Lower leg skin (tissue), 3 donors: ENCODE results near the gene RCOR1.

Experiments used
- POLR2A ChIP-seq, 2 donors: fragments of 450-650 bp; IDR thresholded peaks; one replicate each; pipeline ENCODE4 v1.6.1; 2016 to 2017; ENCODE audit warnings: antibody characterized with exemption in 2 of 2, mild to moderate bottlenecking in 1 of 2, moderate library complexity in 1 of 2
- TF ChIP-seq, protein P1 (sequence below), 3 donors: fragments of 450-650 bp; IDR thresholded peaks; one replicate each; pipeline ENCODE4 v1.5.1; 2016; ENCODE audit warnings: antibody characterized with exemption in 3 of 3, mild to moderate bottlenecking in 3 of 3, moderate library complexity in 2 of 3

DNA sequence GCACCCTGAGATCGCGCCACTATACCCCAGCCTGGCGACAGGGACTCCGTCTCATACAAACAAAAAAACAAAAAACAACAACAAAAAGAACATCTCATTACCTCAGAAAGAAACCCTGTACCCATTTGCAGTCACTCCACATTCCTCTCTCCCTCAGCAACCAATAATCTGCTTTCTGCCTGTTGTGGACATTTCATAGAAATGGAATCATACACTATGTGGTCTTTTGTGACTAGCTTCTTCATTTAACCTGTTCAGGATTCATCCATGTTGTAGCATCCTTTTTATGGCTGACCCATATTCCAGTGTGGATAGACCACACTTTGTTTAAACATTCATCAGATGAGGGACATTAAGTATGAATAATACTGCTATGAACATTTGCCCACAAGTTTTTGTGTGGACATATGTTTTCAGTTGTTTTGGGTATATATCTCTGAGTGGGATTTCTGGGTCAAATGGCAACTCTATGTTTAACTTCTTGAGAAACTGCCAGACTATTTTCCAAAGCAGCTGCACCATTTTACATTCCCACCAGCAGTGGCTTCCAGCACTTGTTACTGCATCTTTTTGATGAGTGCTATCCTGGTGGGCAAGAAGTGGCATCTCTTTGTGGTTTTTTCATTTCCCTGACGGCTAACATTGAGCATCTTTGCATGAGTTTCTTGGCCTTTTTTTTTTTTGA is 5.9 kb upstream of the RCOR1 start:
- TF ChIP-seq, protein P1, sequence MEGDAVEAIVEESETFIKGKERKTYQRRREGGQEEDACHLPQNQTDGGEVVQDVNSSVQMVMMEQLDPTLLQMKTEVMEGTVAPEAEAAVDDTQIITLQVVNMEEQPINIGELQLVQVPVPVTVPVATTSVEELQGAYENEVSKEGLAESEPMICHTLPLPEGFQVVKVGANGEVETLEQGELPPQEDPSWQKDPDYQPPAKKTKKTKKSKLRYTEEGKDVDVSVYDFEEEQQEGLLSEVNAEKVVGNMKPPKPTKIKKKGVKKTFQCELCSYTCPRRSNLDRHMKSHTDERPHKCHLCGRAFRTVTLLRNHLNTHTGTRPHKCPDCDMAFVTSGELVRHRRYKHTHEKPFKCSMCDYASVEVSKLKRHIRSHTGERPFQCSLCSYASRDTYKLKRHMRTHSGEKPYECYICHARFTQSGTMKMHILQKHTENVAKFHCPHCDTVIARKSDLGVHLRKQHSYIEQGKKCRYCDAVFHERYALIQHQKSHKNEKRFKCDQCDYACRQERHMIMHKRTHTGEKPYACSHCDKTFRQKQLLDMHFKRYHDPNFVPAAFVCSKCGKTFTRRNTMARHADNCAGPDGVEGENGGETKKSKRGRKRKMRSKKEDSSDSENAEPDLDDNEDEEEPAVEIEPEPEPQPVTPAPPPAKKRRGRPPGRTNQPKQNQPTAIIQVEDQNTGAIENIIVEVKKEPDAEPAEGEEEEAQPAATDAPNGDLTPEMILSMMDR (IDR thresholded peaks at IDR 0.05) = no peak
- no peak for TF ChIP-seq POLR2A (IDR thresholded peaks at IDR 0.05)
